HepG2 (cell line): ENCODE data around the gene MRPL37. TPM values are rescaled to one million over a fixed set of nuclear protein-coding genes. Genes with fewer than 3 reads are reported as not detected.

Source experiments
- CENPX ChIP-seq: sonication (generic); formaldehyde crosslinking; IDR thresholded peaks from 2 replicates; pipeline ENCODE4 v1.9.0; 2021; ENCODE audit warnings: mild to moderate bottlenecking, missing genetic modification reagents, moderate library complexity
- FOSL1 ChIP-seq: sonication (generic); formaldehyde crosslinking; IDR thresholded peaks from 2 replicates; pipeline ENCODE4 v1.9.0; 2021; ENCODE audit warnings: missing genetic modification reagents, borderline replicate concordance
- FOXJ3 ChIP-seq: sonication (generic); formaldehyde crosslinking; IDR thresholded peaks from 2 replicates; pipeline ENCODE4 v1.4.0; 2020; ENCODE audit warnings: missing genetic modification reagents, mild to moderate bottlenecking, borderline replicate concordance
- IKZF1 ChIP-seq: fragments of 450-650 bp; IDR thresholded peaks from 2 replicates; pipeline ENCODE4 v1.7.1; 2016
- IKZF4 ChIP-seq: sonication (generic); formaldehyde crosslinking; IDR thresholded peaks from 2 replicates; pipeline ENCODE4 v1.5.1; 2020; ENCODE audit warnings: borderline replicate concordance, mild to moderate bottlenecking, low read depth, missing genetic modification reagents; ENCODE audit errors: not compliant biosample characterization
- NONO ChIP-seq, 2 experiments: fragments of 450-650 bp in 1 of 2; sonication (generic) in 1 of 2; formaldehyde crosslinking in 1 of 2; IDR thresholded peaks in 1 of 2; conservative IDR thresholded peaks in 1 of 2; 2 replicates each; pipeline versions ENCODE4 v1.6.1 to v1.8.0; 2017 to 2022; ENCODE audit warnings: mild to moderate bottlenecking in 1 of 2, missing genetic modification reagents in 1 of 2, moderate library complexity in 1 of 2
- PAF1 ChIP-seq: IDR thresholded peaks from 2 replicates; pipeline ENCODE4 v1.6.1; 2016; ENCODE audit warnings: missing genetic modification reagents, missing compliant biosample characterization
- SAFB2 ChIP-seq: sonication (generic); formaldehyde crosslinking; IDR thresholded peaks from 2 replicates; pipeline ENCODE4 v1.5.1; 2020; ENCODE audit warnings: missing genetic modification reagents, low read depth, mild to moderate bottlenecking, borderline replicate concordance
- SP5 ChIP-seq: IDR thresholded peaks from 2 replicates; pipeline ENCODE4 v1.6.1; 2016; ENCODE audit warnings: low read depth, borderline replicate concordance
- ZBTB3 ChIP-seq: sonication (generic); formaldehyde crosslinking; IDR thresholded peaks from 2 replicates; pipeline ENCODE4 v1.4.0; 2020; ENCODE audit warnings: low read depth, mild to moderate bottlenecking, moderate library complexity, missing genetic modification reagents, borderline replicate concordance
- ZFY ChIP-seq: sonication (generic); formaldehyde crosslinking; IDR thresholded peaks from 2 replicates; pipeline ENCODE4 v1.4.0; 2020; ENCODE audit warnings: missing genetic modification reagents
- ZNF121 ChIP-seq: sonication (generic); formaldehyde crosslinking; IDR thresholded peaks from 2 replicates; pipeline ENCODE4 v1.5.0; 2020; ENCODE audit warnings: mild to moderate bottlenecking, missing genetic modification reagents
- ZNF282 ChIP-seq: fragments of 450-650 bp; IDR thresholded peaks from 2 replicates; pipeline ENCODE4 v1.6.1; 2018; ENCODE audit not compliant: partially characterized antibody
- ZNF367 ChIP-seq: sonication (generic); formaldehyde crosslinking; IDR thresholded peaks from 2 replicates; pipeline ENCODE4 v1.4.0; 2020; ENCODE audit warnings: missing genetic modification reagents, borderline replicate concordance
- polyA plus RNA-seq, 8 experiments: library from polyadenylated mRNA; depleted of rRNA in 3 of 8; stranded (reverse) in 7 of 8; unstranded in 1 of 8; fragments of >200 nt; fragmentation: Illumina TruSeq in 4 of 8; extraction: Trizol in 4 of 8; gene quantifications; 2 replicates each; pipeline versions ENCODE4 v1.2.1 to v1.2.3, GENCODE V29; 2011 to 2016; ENCODE audit warnings: low read depth in 4 of 8, missing spikeins in 1 of 8, mixed read lengths in 1 of 8; ENCODE audit not compliant: insufficient read depth in 1 of 8
- total RNA-seq, 5 experiments: library from RNA; depleted of rRNA; stranded (reverse); fragments of >200 nt; fragmentation: Illumina TruSeq; extraction: Trizol; gene quantifications; 2 replicates each; pipeline ENCODE4 v1.2.3, GENCODE V29; 2016; ENCODE audit warnings: low read depth in 1 of 5
- TF ChIP-seq, protein P1 (sequence below): sonication (generic); formaldehyde crosslinking; IDR thresholded peaks from 2 replicates; pipeline ENCODE4 v1.4.0; 2020; ENCODE audit warnings: missing genetic modification reagents, borderline replicate concordance
- TF ChIP-seq, protein P2 (sequence below): sonication (generic); formaldehyde crosslinking; IDR thresholded peaks from 2 replicates; pipeline ENCODE4 v1.8.0; 2023; ENCODE audit warnings: mild to moderate bottlenecking, missing genetic modification reagents
- TF ChIP-seq, protein P3 (sequence below): sonication (generic); formaldehyde crosslinking; IDR thresholded peaks from 2 replicates; pipeline ENCODE4 v1.5.0; 2020; ENCODE audit warnings: mild to moderate bottlenecking, missing genetic modification reagents, moderate library complexity
- TF ChIP-seq, protein P4 (sequence below): sonication (generic); formaldehyde crosslinking; IDR thresholded peaks from 2 replicates; pipeline ENCODE4 v1.4.0; 2020; ENCODE audit warnings: missing genetic modification reagents, low read depth, mild to moderate bottlenecking, borderline replicate concordance
- TF ChIP-seq, protein P5 (sequence below): sonication (generic); formaldehyde crosslinking; IDR thresholded peaks from 2 replicates; pipeline ENCODE4 v1.5.1; 2020; ENCODE audit warnings: mild to moderate bottlenecking, moderate library complexity, missing genetic modification reagents
- TF ChIP-seq, protein P6 (sequence below): sonication (generic); formaldehyde crosslinking; IDR thresholded peaks from 2 replicates; pipeline ENCODE4 v1.5.1; 2020; ENCODE audit warnings: missing genetic modification reagents, mild to moderate bottlenecking, borderline replicate concordance

Gene MRPL37
- total and polyA plus RNA-seq, 2 of the 13 experiments (the other 11 are each of a cell fraction or from before 2014, with no cell fraction given), result 31.7 to 127 TPM

DNA sequence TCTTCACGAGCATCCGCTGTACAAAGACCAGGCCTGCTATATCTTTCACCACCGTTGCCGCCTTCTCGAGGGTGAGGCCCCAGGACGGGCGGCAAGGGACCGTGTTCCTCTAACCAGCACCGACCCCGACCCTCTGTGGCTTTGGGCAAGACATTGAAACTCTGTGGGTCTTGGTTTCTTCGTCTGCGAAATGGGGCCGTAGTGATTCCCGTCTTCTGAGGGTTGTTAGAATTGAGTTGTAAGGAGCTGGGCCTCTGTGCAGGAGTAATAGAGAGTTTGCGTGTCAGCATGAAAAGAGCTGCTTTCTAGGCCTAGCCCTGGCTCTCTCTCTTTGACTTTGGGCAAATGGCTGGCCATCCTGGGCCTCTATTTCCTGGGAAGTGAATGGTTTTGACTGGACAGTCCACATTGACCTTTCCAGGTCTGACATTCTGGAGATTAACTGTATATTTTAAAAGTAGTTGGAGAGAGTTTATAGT lies 591 bp downstream of the MRPL37 start (continued):
- TF ChIP-seq, protein P1, sequence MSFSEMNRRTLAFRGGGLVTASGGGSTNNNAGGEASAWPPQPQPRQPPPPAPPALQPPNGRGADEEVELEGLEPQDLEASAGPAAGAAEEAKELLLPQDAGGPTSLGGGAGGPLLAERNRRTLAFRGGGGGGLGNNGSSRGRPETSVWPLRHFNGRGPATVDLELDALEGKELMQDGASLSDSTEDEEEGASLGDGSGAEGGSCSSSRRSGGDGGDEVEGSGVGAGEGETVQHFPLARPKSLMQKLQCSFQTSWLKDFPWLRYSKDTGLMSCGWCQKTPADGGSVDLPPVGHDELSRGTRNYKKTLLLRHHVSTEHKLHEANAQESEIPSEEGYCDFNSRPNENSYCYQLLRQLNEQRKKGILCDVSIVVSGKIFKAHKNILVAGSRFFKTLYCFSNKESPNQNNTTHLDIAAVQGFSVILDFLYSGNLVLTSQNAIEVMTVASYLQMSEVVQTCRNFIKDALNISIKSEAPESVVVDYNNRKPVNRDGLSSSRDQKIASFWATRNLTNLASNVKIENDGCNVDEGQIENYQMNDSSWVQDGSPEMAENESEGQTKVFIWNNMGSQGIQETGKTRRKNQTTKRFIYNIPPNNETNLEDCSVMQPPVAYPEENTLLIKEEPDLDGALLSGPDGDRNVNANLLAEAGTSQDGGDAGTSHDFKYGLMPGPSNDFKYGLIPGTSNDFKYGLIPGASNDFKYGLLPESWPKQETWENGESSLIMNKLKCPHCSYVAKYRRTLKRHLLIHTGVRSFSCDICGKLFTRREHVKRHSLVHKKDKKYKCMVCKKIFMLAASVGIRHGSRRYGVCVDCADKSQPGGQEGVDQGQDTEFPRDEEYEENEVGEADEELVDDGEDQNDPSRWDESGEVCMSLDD (CRISPR knock-in tag), result 0 out of 2 replicates have a peak, but pooled peaks have one; percentile 14
- TF ChIP-seq, protein P2, sequence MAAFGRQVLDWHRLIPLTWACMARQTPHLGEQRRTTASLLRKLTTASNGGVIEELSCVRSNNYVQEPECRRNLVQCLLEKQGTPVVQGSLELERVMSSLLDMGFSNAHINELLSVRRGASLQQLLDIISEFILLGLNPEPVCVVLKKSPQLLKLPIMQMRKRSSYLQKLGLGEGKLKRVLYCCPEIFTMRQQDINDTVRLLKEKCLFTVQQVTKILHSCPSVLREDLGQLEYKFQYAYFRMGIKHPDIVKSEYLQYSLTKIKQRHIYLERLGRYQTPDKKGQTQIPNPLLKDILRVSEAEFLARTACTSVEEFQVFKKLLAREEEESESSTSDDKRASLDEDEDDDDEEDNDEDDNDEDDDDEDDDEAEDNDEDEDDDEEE (CRISPR knock-in tag), result 0 out of 2 replicates have a peak, but pooled peaks have one; percentile 31
- no peak for TF ChIP-seq CENPX
- TF ChIP-seq NONO (IDR thresholded peaks at IDR 0.05), result no peak
- TF ChIP-seq NONO (CRISPR knock-in tag; conservative IDR thresholded peaks at IDR 0.05), result 0 out of 2 replicates have a peak, but pooled peaks have one; percentile 10
- no peak for TF ChIP-seq FOSL1 (CRISPR knock-in tag)
- TF ChIP-seq, protein P3, sequence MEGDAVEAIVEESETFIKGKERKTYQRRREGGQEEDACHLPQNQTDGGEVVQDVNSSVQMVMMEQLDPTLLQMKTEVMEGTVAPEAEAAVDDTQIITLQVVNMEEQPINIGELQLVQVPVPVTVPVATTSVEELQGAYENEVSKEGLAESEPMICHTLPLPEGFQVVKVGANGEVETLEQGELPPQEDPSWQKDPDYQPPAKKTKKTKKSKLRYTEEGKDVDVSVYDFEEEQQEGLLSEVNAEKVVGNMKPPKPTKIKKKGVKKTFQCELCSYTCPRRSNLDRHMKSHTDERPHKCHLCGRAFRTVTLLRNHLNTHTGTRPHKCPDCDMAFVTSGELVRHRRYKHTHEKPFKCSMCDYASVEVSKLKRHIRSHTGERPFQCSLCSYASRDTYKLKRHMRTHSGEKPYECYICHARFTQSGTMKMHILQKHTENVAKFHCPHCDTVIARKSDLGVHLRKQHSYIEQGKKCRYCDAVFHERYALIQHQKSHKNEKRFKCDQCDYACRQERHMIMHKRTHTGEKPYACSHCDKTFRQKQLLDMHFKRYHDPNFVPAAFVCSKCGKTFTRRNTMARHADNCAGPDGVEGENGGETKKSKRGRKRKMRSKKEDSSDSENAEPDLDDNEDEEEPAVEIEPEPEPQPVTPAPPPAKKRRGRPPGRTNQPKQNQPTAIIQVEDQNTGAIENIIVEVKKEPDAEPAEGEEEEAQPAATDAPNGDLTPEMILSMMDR (CRISPR knock-in tag), result no peak
- TF ChIP-seq, protein P4, sequence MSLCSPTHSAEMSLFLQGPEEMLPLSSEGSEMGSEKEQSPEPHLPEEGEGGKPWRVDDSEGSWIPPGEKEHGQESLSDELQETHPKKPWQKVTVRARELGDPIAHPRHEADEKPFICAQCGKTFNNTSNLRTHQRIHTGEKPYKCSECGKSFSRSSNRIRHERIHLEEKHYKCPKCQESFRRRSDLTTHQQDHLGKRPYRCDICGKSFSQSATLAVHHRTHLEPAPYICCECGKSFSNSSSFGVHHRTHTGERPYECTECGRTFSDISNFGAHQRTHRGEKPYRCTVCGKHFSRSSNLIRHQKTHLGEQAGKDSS (CRISPR knock-in tag), result 0 out of 2 replicates have a peak, but pooled peaks have one; percentile 7
- TF ChIP-seq FOXJ3, result 0 out of 2 replicates have a peak, but pooled peaks have one; percentile 39
- TF ChIP-seq ZBTB3, result no peak
- no peak for TF ChIP-seq IKZF4
- TF ChIP-seq PAF1 (CRISPR knock-in tag), result no peak
- peak; percentile 1; the same call in 1 of the 2 replicates for TF ChIP-seq ZFY (CRISPR knock-in tag)
- TF ChIP-seq, protein P5, sequence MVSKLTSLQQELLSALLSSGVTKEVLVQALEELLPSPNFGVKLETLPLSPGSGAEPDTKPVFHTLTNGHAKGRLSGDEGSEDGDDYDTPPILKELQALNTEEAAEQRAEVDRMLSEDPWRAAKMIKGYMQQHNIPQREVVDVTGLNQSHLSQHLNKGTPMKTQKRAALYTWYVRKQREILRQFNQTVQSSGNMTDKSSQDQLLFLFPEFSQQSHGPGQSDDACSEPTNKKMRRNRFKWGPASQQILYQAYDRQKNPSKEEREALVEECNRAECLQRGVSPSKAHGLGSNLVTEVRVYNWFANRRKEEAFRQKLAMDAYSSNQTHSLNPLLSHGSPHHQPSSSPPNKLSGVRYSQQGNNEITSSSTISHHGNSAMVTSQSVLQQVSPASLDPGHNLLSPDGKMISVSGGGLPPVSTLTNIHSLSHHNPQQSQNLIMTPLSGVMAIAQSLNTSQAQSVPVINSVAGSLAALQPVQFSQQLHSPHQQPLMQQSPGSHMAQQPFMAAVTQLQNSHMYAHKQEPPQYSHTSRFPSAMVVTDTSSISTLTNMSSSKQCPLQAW (CRISPR knock-in tag), result no peak
- 0 out of 2 replicates have a peak, but pooled peaks have one; percentile 11 for TF ChIP-seq ZNF121 (CRISPR knock-in tag)
- TF ChIP-seq ZNF367 (CRISPR knock-in tag), result no peak
- TF ChIP-seq SAFB2 (CRISPR knock-in tag), result no peak
- TF ChIP-seq IKZF1, result no peak
- no peak for TF ChIP-seq SP5 (CRISPR knock-in tag)
- TF ChIP-seq, protein P6, sequence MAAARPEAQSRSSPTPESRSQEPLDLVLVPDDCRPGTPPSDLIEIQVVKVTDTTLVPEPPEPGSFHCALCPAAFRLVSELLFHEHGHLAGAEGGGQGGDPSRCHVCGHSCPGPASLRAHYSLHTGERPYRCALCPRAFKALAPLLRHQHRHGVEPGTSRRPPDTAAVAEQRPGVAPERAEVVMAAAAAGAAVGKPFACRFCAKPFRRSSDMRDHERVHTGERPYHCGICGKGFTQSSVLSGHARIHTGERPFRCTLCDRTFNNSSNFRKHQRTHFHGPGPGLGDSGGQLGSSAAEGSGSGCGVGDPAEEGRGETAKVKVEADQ (CRISPR knock-in tag), result no peak
- TF ChIP-seq ZNF282, result no peak
